Subcutaneous adipose tissue (tissue), 4 donors: Measurements from ENCODE around the gene SLC20A1. TPM values are rescaled to one million over a fixed set of nuclear protein-coding genes. Genes with fewer than 3 reads are reported as not detected.

Source experiments
- total RNA-seq, 4 donors: library from RNA; depleted of rRNA; stranded (reverse); fragments of >200 nt; gene quantifications; one replicate each; pipeline ENCODE4 v1.1.0, GENCODE V29; 2016
- TF ChIP-seq, protein P1 (sequence below): fragments of 450-650 bp; IDR thresholded peaks from one replicate; pipeline ENCODE4 v1.5.1; 2016; ENCODE audit warnings: low read depth, mild to moderate bottlenecking, control low read depth, antibody characterized with exemption, moderate library complexity

SLC20A1 gene
- total RNA-seq, 4 donors from 2014 or later: 14.9 to 40.8 (median 33.5) TPM

DNA sequence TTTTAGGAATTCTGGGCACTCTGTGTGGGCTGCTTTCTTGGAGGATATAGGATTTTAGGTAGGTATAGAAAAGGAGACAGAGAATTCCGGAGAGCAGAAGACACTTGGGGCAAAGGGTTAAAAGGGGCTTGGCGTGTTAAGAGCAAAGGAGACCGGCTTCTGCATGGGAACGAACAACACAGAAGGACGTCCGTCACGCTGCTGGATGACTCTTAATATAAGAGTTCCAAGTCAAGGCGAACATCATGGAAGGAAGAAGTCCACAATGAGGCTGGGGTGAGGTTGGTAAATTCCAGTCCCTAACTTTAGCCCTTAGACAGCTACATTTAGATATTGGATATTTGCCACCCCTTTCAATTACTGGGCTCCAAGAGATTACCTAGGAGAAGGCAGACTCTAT, 15.9 kb upstream of the SLC20A1 start:
- TF ChIP-seq, protein P1, sequence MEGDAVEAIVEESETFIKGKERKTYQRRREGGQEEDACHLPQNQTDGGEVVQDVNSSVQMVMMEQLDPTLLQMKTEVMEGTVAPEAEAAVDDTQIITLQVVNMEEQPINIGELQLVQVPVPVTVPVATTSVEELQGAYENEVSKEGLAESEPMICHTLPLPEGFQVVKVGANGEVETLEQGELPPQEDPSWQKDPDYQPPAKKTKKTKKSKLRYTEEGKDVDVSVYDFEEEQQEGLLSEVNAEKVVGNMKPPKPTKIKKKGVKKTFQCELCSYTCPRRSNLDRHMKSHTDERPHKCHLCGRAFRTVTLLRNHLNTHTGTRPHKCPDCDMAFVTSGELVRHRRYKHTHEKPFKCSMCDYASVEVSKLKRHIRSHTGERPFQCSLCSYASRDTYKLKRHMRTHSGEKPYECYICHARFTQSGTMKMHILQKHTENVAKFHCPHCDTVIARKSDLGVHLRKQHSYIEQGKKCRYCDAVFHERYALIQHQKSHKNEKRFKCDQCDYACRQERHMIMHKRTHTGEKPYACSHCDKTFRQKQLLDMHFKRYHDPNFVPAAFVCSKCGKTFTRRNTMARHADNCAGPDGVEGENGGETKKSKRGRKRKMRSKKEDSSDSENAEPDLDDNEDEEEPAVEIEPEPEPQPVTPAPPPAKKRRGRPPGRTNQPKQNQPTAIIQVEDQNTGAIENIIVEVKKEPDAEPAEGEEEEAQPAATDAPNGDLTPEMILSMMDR: no peak

DNA sequence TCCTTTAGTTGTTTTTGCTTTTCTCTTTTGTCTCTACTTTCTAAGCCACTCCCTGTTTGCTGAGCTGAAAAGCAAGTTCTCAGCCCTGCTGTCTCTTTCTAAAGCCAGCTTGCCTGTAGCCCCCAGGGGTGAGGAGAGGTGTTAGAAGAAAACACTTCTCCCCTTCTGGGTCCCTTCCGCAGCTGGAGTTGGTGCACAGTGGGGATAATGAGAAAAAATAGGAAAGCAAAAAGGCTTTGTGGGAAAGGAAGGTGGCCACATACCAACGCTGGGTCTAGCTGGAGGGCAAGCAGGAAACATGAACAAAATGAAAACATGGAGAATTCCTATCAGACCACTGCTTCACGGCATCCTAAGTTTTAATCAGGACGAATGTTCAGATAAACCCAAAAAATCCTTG, 15.5 kb upstream of the SLC20A1 start:
- TF ChIP-seq, protein P1: no peak

DNA sequence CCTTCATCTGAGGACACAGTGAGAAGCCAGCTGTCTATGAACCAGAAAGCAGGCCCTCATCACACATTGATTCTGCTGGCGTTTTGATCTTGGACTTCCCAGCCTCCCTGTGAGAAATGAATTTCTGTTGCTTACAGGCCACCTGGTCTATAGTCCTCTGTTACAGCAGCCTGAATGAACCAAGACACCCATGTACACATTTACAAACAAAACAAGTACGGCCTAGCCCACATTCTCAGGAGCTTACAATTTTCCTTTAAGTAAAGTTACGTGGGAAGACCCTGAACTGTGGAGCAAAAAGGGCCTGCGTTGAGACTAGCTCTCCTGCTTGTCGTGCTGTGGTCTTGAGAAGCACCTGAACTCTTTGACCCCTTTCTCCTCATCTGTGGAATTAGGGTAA, 12.0 kb upstream of the SLC20A1 start:
- TF ChIP-seq, protein P1: no peak

DNA sequence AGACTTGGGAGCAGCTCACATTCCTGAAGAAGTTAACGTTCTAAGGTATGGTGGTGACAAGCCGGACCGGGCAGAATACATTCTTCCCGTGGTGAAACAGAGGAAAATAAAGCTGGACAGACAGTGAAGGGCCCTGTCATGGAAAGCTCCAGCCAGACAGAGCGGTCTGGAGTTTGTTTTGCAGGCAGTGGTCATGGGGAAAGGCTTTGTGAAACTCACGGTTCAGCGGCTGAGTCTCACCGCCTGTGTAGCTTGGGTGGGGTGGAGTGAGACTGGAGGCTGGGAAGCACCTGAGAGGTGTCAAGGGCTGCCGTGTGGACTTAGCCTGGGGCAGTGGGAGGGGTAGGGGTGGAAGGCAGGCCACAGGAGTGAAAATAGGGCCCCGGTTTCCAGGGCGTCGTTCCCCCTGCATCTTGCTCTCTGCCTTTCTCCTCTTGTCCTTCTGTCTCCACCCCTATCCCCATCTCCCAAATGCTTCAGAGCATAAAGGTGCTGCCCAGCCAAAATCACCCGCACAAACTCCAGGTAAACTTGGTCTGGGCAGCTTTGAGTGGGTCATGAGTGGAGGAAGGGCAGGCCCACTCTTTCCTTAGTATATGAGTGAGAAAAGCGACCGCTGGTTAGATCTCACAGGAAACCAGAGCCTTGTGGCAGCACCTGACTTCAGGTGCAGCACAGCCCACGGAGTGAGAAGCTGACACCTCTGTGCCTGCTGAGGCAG, 11.4 kb upstream of the SLC20A1 start:
- TF ChIP-seq, protein P1: no peak

DNA sequence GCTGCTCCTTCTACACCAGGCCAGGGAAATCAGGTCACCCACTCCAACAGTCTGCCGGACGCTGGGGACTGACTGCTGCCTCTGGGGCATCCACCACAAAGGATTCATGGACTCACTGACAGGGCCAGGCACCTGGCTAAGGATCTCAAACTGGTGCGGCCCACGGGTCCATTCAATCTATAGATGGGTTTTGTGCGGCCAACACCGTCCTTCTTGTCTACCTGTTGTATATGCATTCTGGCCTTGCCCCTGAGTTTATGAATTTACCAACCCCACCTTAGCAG, 10.9 kb upstream of the SLC20A1 start:
- TF ChIP-seq, protein P1: no peak

DNA sequence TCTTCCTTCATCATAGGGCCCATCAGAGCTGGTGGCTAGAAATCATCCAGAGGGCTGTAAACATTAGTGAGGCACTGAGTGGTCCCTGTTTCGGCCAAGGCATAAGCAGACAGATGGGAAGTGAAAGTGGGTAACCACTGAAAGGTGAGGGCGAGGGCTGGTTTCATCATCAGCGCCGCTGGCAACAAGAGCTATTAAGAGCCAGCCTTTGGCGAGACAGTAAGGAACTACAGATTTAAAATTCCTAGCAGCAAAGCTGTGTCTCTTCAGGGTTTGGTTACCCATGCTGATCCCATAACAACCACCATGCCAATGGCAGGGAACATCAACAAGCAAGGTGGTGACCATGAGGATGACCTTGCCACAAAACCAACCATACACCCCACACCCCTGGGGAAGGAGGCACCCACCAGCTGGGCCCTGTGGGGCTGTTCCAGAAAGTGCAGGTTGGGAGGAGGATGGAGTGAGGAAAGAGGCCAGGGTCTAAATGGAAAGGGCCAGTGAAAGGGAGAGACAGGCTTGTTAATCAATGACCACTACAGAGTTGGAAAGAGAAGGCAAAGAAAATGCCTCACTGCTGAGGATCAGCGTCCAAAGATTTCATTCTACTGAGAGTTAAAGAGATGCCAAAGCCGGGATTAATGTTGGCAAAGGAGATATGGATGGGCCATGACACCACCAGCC, 9.0 kb upstream of the SLC20A1 start:
- TF ChIP-seq, protein P1: no peak

DNA sequence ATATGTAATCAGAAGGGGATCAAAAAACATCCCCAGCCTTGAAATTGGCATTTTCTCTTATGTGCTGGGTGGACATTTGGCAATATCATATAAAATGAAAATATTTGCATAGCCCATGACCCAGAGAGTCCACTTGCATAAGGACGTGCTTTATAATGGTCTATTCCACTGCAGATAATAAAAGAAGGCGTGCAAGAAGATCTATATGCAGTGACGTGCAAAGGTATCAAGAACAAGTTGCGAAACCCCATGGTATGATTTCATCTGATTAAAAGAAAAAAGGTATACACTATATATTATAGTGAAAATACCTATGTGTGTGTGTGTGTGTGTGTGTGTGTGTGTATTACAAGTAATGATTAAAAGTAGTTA, 8.5 kb upstream of the SLC20A1 start:
- TF ChIP-seq, protein P1: no peak
